ENCODE measurements around the gene GPATCH2L.

The GPATCH2L gene

GRCh38 chr14:76151398-76152332, at the start of gene GPATCH2L:
GPATCH2L (plus strand) TSS chr14:76151922; CDS start chr14:76154364, 2,442 bp downstream.
- DNase-seq: peak; percentile 89 to 97 (median 96)

GRCh38 chr14:76104802-76105355, 46.8 kb upstream of the GPATCH2L start:
- DNase-seq: no peak

GRCh38 chr14:76106188-76106587, 45.5 kb upstream of the GPATCH2L start:
- no peak for DNase-seq

- no peak for DNase-seq
Measured at GRCh38 chr14:76109087-76109880, 42.4 kb upstream of the GPATCH2L start.

- DNase-seq: no peak
Measured at GRCh38 chr14:76112889-76113624, 38.7 kb upstream of the GPATCH2L start.

GRCh38 chr14:76113691-76114090, 38.0 kb upstream of the GPATCH2L start:
- no peak for DNase-seq

GRCh38 chr14:76115010-76115422, 36.7 kb upstream of the GPATCH2L start:
- no peak for DNase-seq

- DNase-seq: no peak
Measured at GRCh38 chr14:76117789-76118484, 33.8 kb upstream of the GPATCH2L start.

GRCh38 chr14:76118594-76118993, 33.1 kb upstream of the GPATCH2L start:
- no peak for DNase-seq

- DNase-seq: no peak
Measured at GRCh38 chr14:76121089-76121748, 30.5 kb upstream of the GPATCH2L start.

GRCh38 chr14:76123426-76124225, 28.1 kb upstream of the GPATCH2L start:
- no peak for DNase-seq

GRCh38 chr14:76125511-76125910, 26.2 kb upstream of the GPATCH2L start:
- no peak for DNase-seq

- DNase-seq: no peak
Measured at GRCh38 chr14:76126076-76126475, 25.6 kb upstream of the GPATCH2L start.

- no peak for DNase-seq
Measured at GRCh38 chr14:76129851-76130576, 21.7 kb upstream of the GPATCH2L start.

- no peak for DNase-seq
Measured at GRCh38 chr14:76131071-76131965, 20.4 kb upstream of the GPATCH2L start.

- peak in 1 of 6 experiments; percentile 13 for DNase-seq
Measured at GRCh38 chr14:76133103-76133502, 18.6 kb upstream of the GPATCH2L start.

- DNase-seq: no peak
Measured at GRCh38 chr14:76134231-76134630, 17.5 kb upstream of the GPATCH2L start.

- DNase-seq: no peak
Measured at GRCh38 chr14:76135722-76136121, 16.0 kb upstream of the GPATCH2L start.
